SK-N-SH (cell line): Measurements from ENCODE around the gene SNHG17. TPM values are rescaled to one million over a fixed set of nuclear protein-coding genes. Genes with fewer than 3 reads are reported as not detected.

Experiments
- CTCF ChIA-PET: fragments of 300-600, 350-600 bp; formaldehyde crosslinking; extraction: SDS; loops from one replicate; lab custom pipeline; 2021; lab: Yijun Ruan, JAX
- POLR2A ChIA-PET: fragments of 350-600 bp; sonication (Branson Sonifier 250); formaldehyde crosslinking; extraction: SDS; loops from one replicate; lab custom pipeline; 2020; ENCODE audit warnings: antibody characterized with exemption, inconsistent platforms; lab: Yijun Ruan, JAX
- DNase-seq: peaks from one replicate; pipeline ENCODE4 v3.0.0; 2012
- H2AFZ ChIP-seq: fragments of 200-600 bp; sonication (generic); 2 replicates; pipeline ENCODE4 v1.8.1; 2016; ENCODE audit warnings: antibody characterized with exemption, mild to moderate bottlenecking, low read depth
- H3F3A ChIP-seq: fragments of 200-600 bp; sonication (generic); replicated peaks from 2 replicates; pipeline ENCODE3; 2016; ENCODE audit warnings: antibody characterized with exemption, mild to moderate bottlenecking; ENCODE audit not compliant: insufficient read depth
- H3K27ac ChIP-seq, 2 experiments: fragments of 200-500 bp in 1 of 2; fragments of 200-600 bp in 1 of 2; sonication (Bioruptor generic) in 1 of 2; sonication (generic), shearing (Covaris generic) in 1 of 2; 2 replicates each; pipeline versions ENCODE4 v1.5.1 to v1.6.1; 2014 to 2016; ENCODE audit warnings: low read depth in 2 of 2, inconsistent platforms in 1 of 2, low read length in 1 of 2, mild to moderate bottlenecking in 1 of 2, mixed read lengths in 1 of 2
- H3K27me3 ChIP-seq: fragments of 200-600 bp; sonication (generic), shearing (Covaris generic); 2 replicates; pipeline ENCODE4 v1.6.1; 2016; ENCODE audit warnings: mixed run types; ENCODE audit not compliant: insufficient read depth
- H3K36me3 ChIP-seq, 2 experiments: fragments of 200-500 bp in 1 of 2; fragments of 200-600 bp in 1 of 2; sonication (Bioruptor generic) in 1 of 2; sonication (generic) in 1 of 2; replicated peaks in 1 of 2; 2 replicates each; pipeline versions ENCODE3 to v1.5.1; 2014 to 2016; ENCODE audit warnings: low read length in 1 of 2, mild to moderate bottlenecking in 1 of 2; ENCODE audit not compliant: insufficient read depth in 2 of 2, control insufficient read depth in 1 of 2
- H3K4me1 ChIP-seq, 2 experiments: fragments of 200-500 bp in 1 of 2; fragments of 200-600 bp in 1 of 2; sonication (Bioruptor generic) in 1 of 2; sonication (generic), shearing (Covaris generic) in 1 of 2; 2 replicates each; pipeline versions ENCODE4 v1.5.1 to v1.6.1; 2014 to 2016; ENCODE audit warnings: low read depth in 1 of 2, low read length in 1 of 2, mixed run types in 1 of 2; ENCODE audit not compliant: insufficient read depth in 2 of 2, control insufficient read depth in 1 of 2
- H3K4me2 ChIP-seq: fragments of 200-600 bp; sonication (generic), shearing (Covaris generic); 2 replicates; pipeline ENCODE4 v1.6.1; 2017; ENCODE audit warnings: mixed run types
- H3K4me3 ChIP-seq, 2 experiments: fragments of 200-500 bp in 1 of 2; fragments of 200-600 bp in 1 of 2; sonication (Bioruptor generic) in 1 of 2; sonication (generic), shearing (Covaris generic) in 1 of 2; 2 replicates each; pipeline versions ENCODE4 v1.5.1 to v1.8.1; 2014 to 2016; ENCODE audit warnings: low read depth in 2 of 2, inconsistent platforms in 1 of 2, low read length in 1 of 2, mild to moderate bottlenecking in 1 of 2, mixed read lengths in 1 of 2, moderate library complexity in 1 of 2
- H3K79me2 ChIP-seq: fragments of 200-600 bp; sonication (generic); 2 replicates; pipeline ENCODE4 v1.8.1; 2017; ENCODE audit warnings: mild to moderate bottlenecking; ENCODE audit not compliant: insufficient read depth
- H3K9ac ChIP-seq: fragments of 200-600 bp; sonication (generic); 2 replicates; pipeline ENCODE4 v1.6.1; 2017; ENCODE audit warnings: mixed run types
- H3K9me2 ChIP-seq: fragments of 200-600 bp; sonication (generic); 2 replicates; pipeline ENCODE4 v1.6.1; 2017; ENCODE audit warnings: mixed run types
- H3K9me3 ChIP-seq: fragments of 200-600 bp; sonication (generic); 2 replicates; pipeline ENCODE4 v1.6.1; 2017; ENCODE audit warnings: mixed run types, mild to moderate bottlenecking, moderate library complexity
- H4K20me1 ChIP-seq: fragments of 200-600 bp; sonication (generic); 2 replicates; pipeline ENCODE4 v1.6.1; 2017; ENCODE audit warnings: mild to moderate bottlenecking, mixed run types; ENCODE audit not compliant: insufficient read depth
- CHD2 ChIP-seq: fragments of 150-350 bp; IDR thresholded peaks from 2 replicates; pipeline ENCODE4 v1.6.1; 2018; ENCODE audit warnings: low read length; ENCODE audit not compliant: partially characterized antibody
- ELF1 ChIP-seq: IDR thresholded peaks from 2 replicates; pipeline ENCODE4 v1.4.0; 2012
- EZH2phosphoT487 ChIP-seq: fragments of 200-600 bp; sonication (generic); IDR thresholded peaks from 2 replicates; pipeline ENCODE4 v1.6.1; 2017; ENCODE audit warnings: low read depth, mixed run types, mild to moderate bottlenecking, antibody characterized with exemption, moderate library complexity, borderline replicate concordance
- FOXJ3 ChIP-seq: sonication (generic); formaldehyde crosslinking; IDR thresholded peaks from 2 replicates; pipeline ENCODE4 v1.5.1; 2020; ENCODE audit warnings: mild to moderate bottlenecking, missing genetic modification reagents
- FOXM1 ChIP-seq: IDR thresholded peaks from 2 replicates; pipeline ENCODE4 v1.4.0; 2012; ENCODE audit warnings: low read depth, mild to moderate bottlenecking
- GABPA ChIP-seq: IDR thresholded peaks from 2 replicates; pipeline ENCODE4 v1.4.0; 2012; ENCODE audit warnings: low read depth, mild to moderate bottlenecking
- JUND ChIP-seq: IDR thresholded peaks from 2 replicates; pipeline ENCODE4 v1.4.0; 2012
- MAX ChIP-seq: IDR thresholded peaks from 2 replicates; pipeline ENCODE4 v1.4.0; 2012; ENCODE audit warnings: low read depth
- MEF2A ChIP-seq: IDR thresholded peaks from 2 replicates; pipeline ENCODE4 v1.4.0; 2012; ENCODE audit warnings: low read depth, borderline replicate concordance
- MXI1 ChIP-seq: IDR thresholded peaks from 2 replicates; pipeline ENCODE4 v1.6.1; 2012; ENCODE audit warnings: mild to moderate bottlenecking, low read depth, low read length, improper control_type of control experiment
- PBX3 ChIP-seq: IDR thresholded peaks from 2 replicates; pipeline ENCODE4; 2012
- RAD21 ChIP-seq: IDR thresholded peaks from 2 replicates; pipeline ENCODE4 v1.6.1; 2012; ENCODE audit warnings: mild to moderate bottlenecking, low read length
- RCOR1 ChIP-seq: fragments of 150-350 bp; IDR thresholded peaks from 2 replicates; pipeline ENCODE4 v1.6.1; 2017; ENCODE audit warnings: antibody characterized with exemption, low read length
- REST ChIP-seq: IDR thresholded peaks from 2 replicates; pipeline ENCODE4 v1.6.1; 2012; ENCODE audit warnings: mild to moderate bottlenecking, low read depth, low read length, moderate library complexity
- RFX5 ChIP-seq: IDR thresholded peaks from 2 replicates; pipeline ENCODE4 v1.6.1; 2012; ENCODE audit warnings: mild to moderate bottlenecking, improper control_type of control experiment, low read length
- RXRA ChIP-seq: IDR thresholded peaks from 2 replicates; pipeline ENCODE4 v1.4.0; 2012; ENCODE audit warnings: low read depth, mild to moderate bottlenecking, borderline replicate concordance
- SIN3A ChIP-seq: IDR thresholded peaks from 2 replicates; pipeline ENCODE4 v1.6.1; 2012; ENCODE audit warnings: low read depth, mild to moderate bottlenecking, low read length, moderate library complexity, borderline replicate concordance
- TAF1 ChIP-seq: IDR thresholded peaks from 2 replicates; pipeline ENCODE4 v1.6.1; 2012; ENCODE audit warnings: low read depth, mild to moderate bottlenecking, low read length, moderate library complexity, borderline replicate concordance
- TCF12 ChIP-seq: IDR thresholded peaks from 2 replicates; pipeline ENCODE4 v1.4.0; 2012
- USF1 ChIP-seq: IDR thresholded peaks from 2 replicates; pipeline ENCODE4 v1.4.0; 2012; ENCODE audit warnings: low read depth, borderline replicate concordance
- YY1 ChIP-seq: IDR thresholded peaks from 2 replicates; pipeline ENCODE4 v1.4.0; 2012; ENCODE audit warnings: low read depth, mild to moderate bottlenecking
- WGBS: methylation state at CpG from one replicate; pipeline ENCODE4 v1.1.6; 2017; ENCODE audit warnings: low lambda C conversion rate; 5-methylcytosine and 5-hydroxymethylcytosine counted together
- polyA plus RNA-seq, 3 experiments: library from polyadenylated mRNA; depleted of rRNA; stranded (reverse); fragments of >200 nt; gene quantifications; 2 replicates each; pipeline ENCODE4 v1.2.3, GENCODE V29; 2012

Gene SNHG17
- polyA plus RNA-seq, 1 of the 3 experiments (the other 2 are of a cell fraction) = 40.3 TPM

GRCh38 chr20:38418509-38419204 lies 16.5 kb downstream of the SNHG17 start:
- 88% methylated on average over 2 of the region's 4 CpGs for WGBS
- ChIA-PET CTCF (interaction anchor here (3.5 to 4.0 kb wide), 2 partner anchors 11 to 16 kb away, joined by 11 to 25 read pairs; partner anchors contain the start of gene SNHG17), POLR2A (interaction anchor here (0.6 to 1.0 kb wide), 4 partner anchors 9 to 250 kb away, joined by 3 to 7 read pairs (median 4); partner anchors contain the start of gene SNHG17)
- Histone ChIP-seq H3K79me2 (peaks cover 13% of the 10 kb centered on the region; the same call in 1 of the 2 replicates), H3K9me2 (no peaks in the 10 kb centered on the region), H3K9ac (no peak overlapping the region), H3F3A (peaks cover 23% of the 10 kb centered on the region), H3K27ac (peak overlapping the region in 1 of 2 experiments; percentile 12; a peak in 2 of 4 replicates), H3K4me3 (no peak overlapping the region), H3K4me1 (peaks cover 0 to 6% of the 10 kb centered on the region in 2 experiments; a peak in 1 of 4 replicates), H2AFZ (no peak overlapping the region), H3K36me3 (peaks cover 54 to 55% of the 10 kb centered on the region in 2 experiments), H3K9me3 (no peaks in the 10 kb centered on the region), H4K20me1 (peaks cover 29% of the 10 kb centered on the region), H3K4me2 (no peak overlapping the region), H3K27me3 (no peaks in the 10 kb centered on the region)
- no peak for DNase-seq
- no peak for TF ChIP-seq RXRA
- peak; percentile 2; the same call in 1 of the 2 replicates for TF ChIP-seq PBX3
- no peak for TF ChIP-seq RAD21
- TF ChIP-seq RCOR1 = no peak
- no peak for TF ChIP-seq SIN3A
- TF ChIP-seq MEF2A = no peak
- no peak for TF ChIP-seq JUND
- no peak for TF ChIP-seq ELF1

- CTCF ChIA-PET = interaction anchor here (4.0 kb wide), 1 partner anchor 20 kb away, joined by 11 read pairs; the partner anchor contains the start of gene SNHG17
- Histone ChIP-seq H3K4me1 (peaks cover 0 to 6% of the 10 kb centered on the region in 2 experiments; a peak in 1 of 4 replicates), H3K4me2 (no peak overlapping the region), H3K79me2 (no peaks in the 10 kb centered on the region), H4K20me1 (no peaks in the 10 kb centered on the region; the same call in 1 of the 2 replicates), H3K4me3 (no peak overlapping the region), H3K27me3 (no peaks in the 10 kb centered on the region)
- TF ChIP-seq MEF2A (no peak), RXRA (no peak), GABPA (no peak), ELF1 (no peak), FOXJ3 (CRISPR knock-in tag) (no peak), TAF1 (no peak), REST (no peak), RFX5 (no peak), FOXM1 (no peak), CHD2 (no peak), USF1 (no peak), MXI1 (no peak), MAX (no peak), TCF12 (no peak), EZH2phosphoT487 (no peak), YY1 (no peak)
- TF ChIP-seq, all 33 proteins: peak for 0
- H3K36me3 ChIP-seq = peaks cover 28 to 38% of the 10 kb centered on the region in 2 experiments
- no peak overlapping the region for H2AFZ ChIP-seq
- DNase-seq = no peak
- no peaks in the 10 kb centered on the region for H3K9me3 ChIP-seq
- POLR2A ChIA-PET = no interaction called here
- WGBS = 95% methylated on average over 14 of the region's 14 CpGs
- H3K9ac ChIP-seq = no peak overlapping the region
- no peaks in the 10 kb centered on the region for H3K9me2 ChIP-seq
- peaks cover 23% of the 10 kb centered on the region for H3F3A ChIP-seq
- no peak overlapping the region for H3K27ac ChIP-seq
Observed at GRCh38 chr20:38414769-38415450, 20.2 kb downstream of the SNHG17 start.
